H1 (cell line): ENCODE data around the gene PBX1.

Experiments used
- CBX5 ChIP-seq: fragments of 300-800, 300-1000 bp; sonication (generic); IDR thresholded peaks from 2 replicates; pipeline ENCODE4 v1.7.1; 2016; ENCODE audit warnings: antibody characterized with exemption, low read length, low read depth
- CBX8 ChIP-seq: fragments of 300-800, 300-1000 bp; sonication (generic); IDR thresholded peaks from 2 replicates; pipeline ENCODE4 v1.7.1; 2016; ENCODE audit warnings: low read depth, low read length, borderline replicate concordance
- EZH2 ChIP-seq: fragments of 200-600 bp; sonication (generic); IDR thresholded peaks from 2 replicates; pipeline ENCODE4 v1.7.1; 2012; ENCODE audit warnings: low read depth, mild to moderate bottlenecking, moderate library complexity, low read length, inconsistent platforms; ENCODE audit not compliant: severe bottlenecking
- POLR2A ChIP-seq, 2 experiments: IDR thresholded peaks; 1 replicate in 1 of 2; 2 replicates in 1 of 2; pipeline ENCODE4 v1.6.1; 2011; ENCODE audit warnings: low read depth in 2 of 2, low read length in 2 of 2, mild to moderate bottlenecking in 2 of 2; ENCODE audit errors: control extremely low read depth in 1 of 2
- SP1 ChIP-seq: IDR thresholded peaks from 2 replicates; pipeline ENCODE4 v1.6.1; 2011; ENCODE audit warnings: low read depth, low read length
- TF ChIP-seq, protein P1 (sequence below): IDR thresholded peaks from 2 replicates; pipeline ENCODE4 v1.6.1; 2011; ENCODE audit warnings: low read length, improper control_type of control experiment
- TF ChIP-seq, protein P2 (sequence below): fragments of 300-600 bp; sonication (generic); IDR thresholded peaks from 2 replicates; pipeline ENCODE4 v1.7.1; 2012; ENCODE audit warnings: low read length, moderate library complexity, mild to moderate bottlenecking, inconsistent platforms; ENCODE audit not compliant: insufficient replicate concordance
- TF ChIP-seq, protein P3 (sequence below), 3 experiments: IDR thresholded peaks; 1 replicate in 2 of 3; 2 replicates in 1 of 3; pipeline versions ENCODE4 v1.5.1 to v1.6.1; 2011; ENCODE audit warnings: low read length in 3 of 3, mild to moderate bottlenecking in 3 of 3, inconsistent platforms in 2 of 3, low read depth in 1 of 3, moderate library complexity in 1 of 3; ENCODE audit not compliant: insufficient read depth in 1 of 3; ENCODE audit errors: control extremely low read depth in 1 of 3
- TF ChIP-seq, protein P4 (sequence below): IDR thresholded peaks from 2 replicates; pipeline ENCODE4 v1.6.1; 2012; ENCODE audit warnings: low read length, inconsistent platforms

DNA sequence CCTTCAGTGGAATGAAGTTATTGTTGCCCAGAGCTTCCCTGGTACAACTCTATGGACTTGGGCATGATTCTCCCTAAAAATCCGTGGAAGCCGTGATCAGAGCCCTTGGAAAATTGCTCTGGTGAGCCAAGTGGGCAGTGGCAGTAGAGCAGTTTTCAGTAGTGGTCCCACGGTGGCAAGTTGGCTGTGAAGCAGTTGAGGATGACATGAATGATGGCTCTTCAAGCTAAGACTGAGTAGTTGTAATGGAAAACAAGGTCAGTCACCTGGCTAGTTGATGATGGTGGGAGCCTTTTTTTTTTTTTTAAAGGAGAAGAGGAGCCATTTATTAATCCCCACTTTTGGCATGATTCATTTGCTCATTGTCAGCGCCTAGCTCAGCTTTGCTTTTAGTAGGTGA is 36.2 kb downstream of the PBX1 start:
- TF ChIP-seq EZH2 (no peak), CBX8 (no peak), POLR2A (IDR thresholded peaks at IDR 0.05; ENCODE audit: control extremely low read depth in 1 of 2, low read depth in 2 of 2, low read length in 2 of 2) (no peak), CBX5 (no peak), SP1 (no peak)
- TF ChIP-seq, protein P1, sequence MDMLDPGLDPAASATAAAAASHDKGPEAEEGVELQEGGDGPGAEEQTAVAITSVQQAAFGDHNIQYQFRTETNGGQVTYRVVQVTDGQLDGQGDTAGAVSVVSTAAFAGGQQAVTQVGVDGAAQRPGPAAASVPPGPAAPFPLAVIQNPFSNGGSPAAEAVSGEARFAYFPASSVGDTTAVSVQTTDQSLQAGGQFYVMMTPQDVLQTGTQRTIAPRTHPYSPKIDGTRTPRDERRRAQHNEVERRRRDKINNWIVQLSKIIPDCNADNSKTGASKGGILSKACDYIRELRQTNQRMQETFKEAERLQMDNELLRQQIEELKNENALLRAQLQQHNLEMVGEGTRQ, result no peak
- TF ChIP-seq, protein P2, sequence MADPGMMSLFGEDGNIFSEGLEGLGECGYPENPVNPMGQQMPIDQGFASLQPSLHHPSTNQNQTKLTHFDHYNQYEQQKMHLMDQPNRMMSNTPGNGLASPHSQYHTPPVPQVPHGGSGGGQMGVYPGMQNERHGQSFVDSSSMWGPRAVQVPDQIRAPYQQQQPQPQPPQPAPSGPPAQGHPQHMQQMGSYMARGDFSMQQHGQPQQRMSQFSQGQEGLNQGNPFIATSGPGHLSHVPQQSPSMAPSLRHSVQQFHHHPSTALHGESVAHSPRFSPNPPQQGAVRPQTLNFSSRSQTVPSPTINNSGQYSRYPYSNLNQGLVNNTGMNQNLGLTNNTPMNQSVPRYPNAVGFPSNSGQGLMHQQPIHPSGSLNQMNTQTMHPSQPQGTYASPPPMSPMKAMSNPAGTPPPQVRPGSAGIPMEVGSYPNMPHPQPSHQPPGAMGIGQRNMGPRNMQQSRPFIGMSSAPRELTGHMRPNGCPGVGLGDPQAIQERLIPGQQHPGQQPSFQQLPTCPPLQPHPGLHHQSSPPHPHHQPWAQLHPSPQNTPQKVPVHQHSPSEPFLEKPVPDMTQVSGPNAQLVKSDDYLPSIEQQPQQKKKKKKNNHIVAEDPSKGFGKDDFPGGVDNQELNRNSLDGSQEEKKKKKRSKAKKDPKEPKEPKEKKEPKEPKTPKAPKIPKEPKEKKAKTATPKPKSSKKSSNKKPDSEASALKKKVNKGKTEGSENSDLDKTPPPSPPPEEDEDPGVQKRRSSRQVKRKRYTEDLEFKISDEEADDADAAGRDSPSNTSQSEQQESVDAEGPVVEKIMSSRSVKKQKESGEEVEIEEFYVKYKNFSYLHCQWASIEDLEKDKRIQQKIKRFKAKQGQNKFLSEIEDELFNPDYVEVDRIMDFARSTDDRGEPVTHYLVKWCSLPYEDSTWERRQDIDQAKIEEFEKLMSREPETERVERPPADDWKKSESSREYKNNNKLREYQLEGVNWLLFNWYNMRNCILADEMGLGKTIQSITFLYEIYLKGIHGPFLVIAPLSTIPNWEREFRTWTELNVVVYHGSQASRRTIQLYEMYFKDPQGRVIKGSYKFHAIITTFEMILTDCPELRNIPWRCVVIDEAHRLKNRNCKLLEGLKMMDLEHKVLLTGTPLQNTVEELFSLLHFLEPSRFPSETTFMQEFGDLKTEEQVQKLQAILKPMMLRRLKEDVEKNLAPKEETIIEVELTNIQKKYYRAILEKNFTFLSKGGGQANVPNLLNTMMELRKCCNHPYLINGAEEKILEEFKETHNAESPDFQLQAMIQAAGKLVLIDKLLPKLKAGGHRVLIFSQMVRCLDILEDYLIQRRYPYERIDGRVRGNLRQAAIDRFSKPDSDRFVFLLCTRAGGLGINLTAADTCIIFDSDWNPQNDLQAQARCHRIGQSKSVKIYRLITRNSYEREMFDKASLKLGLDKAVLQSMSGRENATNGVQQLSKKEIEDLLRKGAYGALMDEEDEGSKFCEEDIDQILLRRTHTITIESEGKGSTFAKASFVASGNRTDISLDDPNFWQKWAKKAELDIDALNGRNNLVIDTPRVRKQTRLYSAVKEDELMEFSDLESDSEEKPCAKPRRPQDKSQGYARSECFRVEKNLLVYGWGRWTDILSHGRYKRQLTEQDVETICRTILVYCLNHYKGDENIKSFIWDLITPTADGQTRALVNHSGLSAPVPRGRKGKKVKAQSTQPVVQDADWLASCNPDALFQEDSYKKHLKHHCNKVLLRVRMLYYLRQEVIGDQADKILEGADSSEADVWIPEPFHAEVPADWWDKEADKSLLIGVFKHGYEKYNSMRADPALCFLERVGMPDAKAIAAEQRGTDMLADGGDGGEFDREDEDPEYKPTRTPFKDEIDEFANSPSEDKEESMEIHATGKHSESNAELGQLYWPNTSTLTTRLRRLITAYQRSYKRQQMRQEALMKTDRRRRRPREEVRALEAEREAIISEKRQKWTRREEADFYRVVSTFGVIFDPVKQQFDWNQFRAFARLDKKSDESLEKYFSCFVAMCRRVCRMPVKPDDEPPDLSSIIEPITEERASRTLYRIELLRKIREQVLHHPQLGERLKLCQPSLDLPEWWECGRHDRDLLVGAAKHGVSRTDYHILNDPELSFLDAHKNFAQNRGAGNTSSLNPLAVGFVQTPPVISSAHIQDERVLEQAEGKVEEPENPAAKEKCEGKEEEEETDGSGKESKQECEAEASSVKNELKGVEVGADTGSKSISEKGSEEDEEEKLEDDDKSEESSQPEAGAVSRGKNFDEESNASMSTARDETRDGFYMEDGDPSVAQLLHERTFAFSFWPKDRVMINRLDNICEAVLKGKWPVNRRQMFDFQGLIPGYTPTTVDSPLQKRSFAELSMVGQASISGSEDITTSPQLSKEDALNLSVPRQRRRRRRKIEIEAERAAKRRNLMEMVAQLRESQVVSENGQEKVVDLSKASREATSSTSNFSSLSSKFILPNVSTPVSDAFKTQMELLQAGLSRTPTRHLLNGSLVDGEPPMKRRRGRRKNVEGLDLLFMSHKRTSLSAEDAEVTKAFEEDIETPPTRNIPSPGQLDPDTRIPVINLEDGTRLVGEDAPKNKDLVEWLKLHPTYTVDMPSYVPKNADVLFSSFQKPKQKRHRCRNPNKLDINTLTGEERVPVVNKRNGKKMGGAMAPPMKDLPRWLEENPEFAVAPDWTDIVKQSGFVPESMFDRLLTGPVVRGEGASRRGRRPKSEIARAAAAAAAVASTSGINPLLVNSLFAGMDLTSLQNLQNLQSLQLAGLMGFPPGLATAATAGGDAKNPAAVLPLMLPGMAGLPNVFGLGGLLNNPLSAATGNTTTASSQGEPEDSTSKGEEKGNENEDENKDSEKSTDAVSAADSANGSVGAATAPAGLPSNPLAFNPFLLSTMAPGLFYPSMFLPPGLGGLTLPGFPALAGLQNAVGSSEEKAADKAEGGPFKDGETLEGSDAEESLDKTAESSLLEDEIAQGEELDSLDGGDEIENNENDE, result no peak
- TF ChIP-seq, protein P3, sequence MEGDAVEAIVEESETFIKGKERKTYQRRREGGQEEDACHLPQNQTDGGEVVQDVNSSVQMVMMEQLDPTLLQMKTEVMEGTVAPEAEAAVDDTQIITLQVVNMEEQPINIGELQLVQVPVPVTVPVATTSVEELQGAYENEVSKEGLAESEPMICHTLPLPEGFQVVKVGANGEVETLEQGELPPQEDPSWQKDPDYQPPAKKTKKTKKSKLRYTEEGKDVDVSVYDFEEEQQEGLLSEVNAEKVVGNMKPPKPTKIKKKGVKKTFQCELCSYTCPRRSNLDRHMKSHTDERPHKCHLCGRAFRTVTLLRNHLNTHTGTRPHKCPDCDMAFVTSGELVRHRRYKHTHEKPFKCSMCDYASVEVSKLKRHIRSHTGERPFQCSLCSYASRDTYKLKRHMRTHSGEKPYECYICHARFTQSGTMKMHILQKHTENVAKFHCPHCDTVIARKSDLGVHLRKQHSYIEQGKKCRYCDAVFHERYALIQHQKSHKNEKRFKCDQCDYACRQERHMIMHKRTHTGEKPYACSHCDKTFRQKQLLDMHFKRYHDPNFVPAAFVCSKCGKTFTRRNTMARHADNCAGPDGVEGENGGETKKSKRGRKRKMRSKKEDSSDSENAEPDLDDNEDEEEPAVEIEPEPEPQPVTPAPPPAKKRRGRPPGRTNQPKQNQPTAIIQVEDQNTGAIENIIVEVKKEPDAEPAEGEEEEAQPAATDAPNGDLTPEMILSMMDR (IDR thresholded peaks at IDR 0.05; ENCODE audit: control extremely low read depth in 1 of 3, insufficient read depth in 1 of 3, low read depth in 1 of 3, low read length in 3 of 3), result no peak
- TF ChIP-seq, protein P4, sequence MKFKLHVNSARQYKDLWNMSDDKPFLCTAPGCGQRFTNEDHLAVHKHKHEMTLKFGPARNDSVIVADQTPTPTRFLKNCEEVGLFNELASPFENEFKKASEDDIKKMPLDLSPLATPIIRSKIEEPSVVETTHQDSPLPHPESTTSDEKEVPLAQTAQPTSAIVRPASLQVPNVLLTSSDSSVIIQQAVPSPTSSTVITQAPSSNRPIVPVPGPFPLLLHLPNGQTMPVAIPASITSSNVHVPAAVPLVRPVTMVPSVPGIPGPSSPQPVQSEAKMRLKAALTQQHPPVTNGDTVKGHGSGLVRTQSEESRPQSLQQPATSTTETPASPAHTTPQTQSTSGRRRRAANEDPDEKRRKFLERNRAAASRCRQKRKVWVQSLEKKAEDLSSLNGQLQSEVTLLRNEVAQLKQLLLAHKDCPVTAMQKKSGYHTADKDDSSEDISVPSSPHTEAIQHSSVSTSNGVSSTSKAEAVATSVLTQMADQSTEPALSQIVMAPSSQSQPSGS, result no peak
